Mucosa of rectum (tissue), 2 donors: ENCODE results near the gene TDRD5.

Experiments used
- H3K27ac ChIP-seq, 2 donors: one replicate each; pipeline ENCODE4 v1.7.0; 2013; ENCODE audit warnings: inconsistent platforms in 2 of 2, low read depth in 2 of 2, low read length in 2 of 2
- H3K27me3 ChIP-seq, 2 donors: one replicate each; pipeline ENCODE4 v1.7.0; 2013; ENCODE audit warnings: low read length in 2 of 2; ENCODE audit not compliant: control insufficient read depth in 2 of 2, insufficient read depth in 2 of 2
- H3K36me3 ChIP-seq, 2 donors: one replicate each; pipeline ENCODE4 v1.7.0; 2013; ENCODE audit warnings: low read length in 2 of 2; ENCODE audit not compliant: control insufficient read depth in 2 of 2, insufficient read depth in 2 of 2
- H3K4me1 ChIP-seq, 2 donors: one replicate each; pipeline ENCODE4 v1.7.0; 2013; ENCODE audit warnings: low read length in 2 of 2, mild to moderate bottlenecking in 1 of 2; ENCODE audit not compliant: control insufficient read depth in 2 of 2, insufficient read depth in 2 of 2
- H3K4me3 ChIP-seq, 2 donors: one replicate each; pipeline ENCODE4 v1.7.0; 2013; ENCODE audit warnings: low read length in 2 of 2
- H3K9ac ChIP-seq, 2 donors: one replicate each; pipeline ENCODE4 v1.7.0; 2013; ENCODE audit warnings: low read length in 2 of 2, low read depth in 1 of 2, mild to moderate bottlenecking in 1 of 2
- H3K9me3 ChIP-seq, 2 donors: one replicate each; pipeline ENCODE4 v1.7.0; 2013; ENCODE audit warnings: low read length in 2 of 2; ENCODE audit not compliant: control insufficient read depth in 2 of 2
- donor health status: healthy.
- donor health status: Normal muscosa, but diverticular disease.

The TDRD5 gene

GRCh38 chr1:179702946-179703539, 111.4 kb downstream of the TDRD5 start:
- Histone ChIP-seq H3K36me3 (no peaks in the 10 kb centered on the region), H3K4me1 (no peaks in the 10 kb centered on the region), H3K27ac (no peak overlapping the region), H3K9ac (no peak overlapping the region), H3K4me3 (no peak overlapping the region), H3K27me3 (no peaks in the 10 kb centered on the region), H3K9me3 (no peaks in the 10 kb centered on the region)

GRCh38 chr1:179706339-179706941, 114.8 kb downstream of the TDRD5 start:
- Histone ChIP-seq H3K4me1 (no peaks in the 10 kb centered on the region), H3K4me3 (no peak overlapping the region), H3K36me3 (no peaks in the 10 kb centered on the region), H3K9me3 (no peaks in the 10 kb centered on the region), H3K9ac (no peak overlapping the region), H3K27me3 (no peaks in the 10 kb centered on the region), H3K27ac (no peak overlapping the region)

- no peak overlapping the region for H3K27ac ChIP-seq
- no peak overlapping the region for H3K4me3 ChIP-seq
- H3K4me1 ChIP-seq: no peaks in the 10 kb centered on the region
- H3K36me3 ChIP-seq: no peaks in the 10 kb centered on the region
- no peaks in the 10 kb centered on the region for H3K9me3 ChIP-seq
- no peaks in the 10 kb centered on the region for H3K27me3 ChIP-seq
- no peak overlapping the region for H3K9ac ChIP-seq
Measured at GRCh38 chr1:179707406-179707805, 115.8 kb downstream of the TDRD5 start.

GRCh38 chr1:179708434-179709195, 117.0 kb downstream of the TDRD5 start:
- no peaks in the 10 kb centered on the region for H3K36me3 ChIP-seq
- no peaks in the 10 kb centered on the region for H3K27me3 ChIP-seq
- H3K9me3 ChIP-seq: no peaks in the 10 kb centered on the region
- no peak overlapping the region for H3K9ac ChIP-seq
- no peaks in the 10 kb centered on the region for H3K4me1 ChIP-seq
- H3K27ac ChIP-seq: no peak overlapping the region
- H3K4me3 ChIP-seq: no peak overlapping the region

GRCh38 chr1:179709841-179710329, 118.3 kb downstream of the TDRD5 start:
- Histone ChIP-seq H3K4me3 (no peak overlapping the region), H3K36me3 (no peaks in the 10 kb centered on the region), H3K27ac (no peak overlapping the region)

GRCh38 chr1:179714159-179714558, 122.5 kb downstream of the TDRD5 start:
- Histone ChIP-seq H3K27me3 (no peaks in the 10 kb centered on the region), H3K9me3 (peaks cover 0 to 4% of the 10 kb centered on the region in 2 donors), H3K27ac (no peak overlapping the region), H3K4me3 (no peak overlapping the region), H3K36me3 (no peaks in the 10 kb centered on the region), H3K9ac (no peak overlapping the region), H3K4me1 (no peaks in the 10 kb centered on the region)

More at GRCh38 chr1:179709841-179710329, 118.3 kb downstream of the TDRD5 start:
- H3K9ac ChIP-seq: no peak overlapping the region
- no peaks in the 10 kb centered on the region for H3K4me1 ChIP-seq
- H3K9me3 ChIP-seq: no peaks in the 10 kb centered on the region
- H3K27me3 ChIP-seq: no peaks in the 10 kb centered on the region

- Histone ChIP-seq H3K27me3 (no peaks in the 10 kb centered on the region), H3K4me1 (no peaks in the 10 kb centered on the region), H3K4me3 (no peak overlapping the region), H3K27ac (no peak overlapping the region), H3K36me3 (no peaks in the 10 kb centered on the region), H3K9ac (no peak overlapping the region), H3K9me3 (peaks cover 0 to 4% of the 10 kb centered on the region in 2 donors)
Measured at GRCh38 chr1:179714623-179715022, 123.0 kb downstream of the TDRD5 start.

- Histone ChIP-seq H3K4me1 (no peaks in the 10 kb centered on the region), H3K9ac (no peak overlapping the region), H3K27ac (no peak overlapping the region), H3K9me3 (peaks cover 0 to 4% of the 10 kb centered on the region in 2 donors), H3K27me3 (no peaks in the 10 kb centered on the region), H3K4me3 (no peak overlapping the region), H3K36me3 (no peaks in the 10 kb centered on the region)
Measured at GRCh38 chr1:179719272-179719671, 127.6 kb downstream of the TDRD5 start.

- no peak overlapping the region for H3K4me3 ChIP-seq
- no peaks in the 10 kb centered on the region for H3K4me1 ChIP-seq
- no peaks in the 10 kb centered on the region for H3K36me3 ChIP-seq
- peaks cover 3 to 8% of the 10 kb centered on the region in 2 donors for H3K27me3 ChIP-seq
- H3K9me3 ChIP-seq: no peaks in the 10 kb centered on the region
- H3K9ac ChIP-seq: no peak overlapping the region
- no peak overlapping the region for H3K27ac ChIP-seq
Measured at GRCh38 chr1:179728271-179728670, 136.6 kb downstream of the TDRD5 start.

- no peaks in the 10 kb centered on the region for H3K36me3 ChIP-seq
- H3K9ac ChIP-seq: no peak overlapping the region
- no peak overlapping the region for H3K27ac ChIP-seq
- no peak overlapping the region for H3K4me3 ChIP-seq
- peaks cover 3 to 8% of the 10 kb centered on the region in 2 donors for H3K27me3 ChIP-seq
- no peaks in the 10 kb centered on the region for H3K4me1 ChIP-seq
- H3K9me3 ChIP-seq: no peaks in the 10 kb centered on the region
Measured at GRCh38 chr1:179729881-179730280, 138.2 kb downstream of the TDRD5 start.
